Uterine smooth muscle cell (primary cell): ENCODE measurements around the gene ANGPTL5. TPM values are rescaled to one million over a fixed set of nuclear protein-coding genes. Genes with fewer than 3 reads are reported as not detected.

Experiments used
- total RNA-seq: library from RNA; depleted of rRNA; stranded (reverse); fragments of >200 nt; gene quantifications from 2 replicates; pipeline ENCODE4 v1.2.3, GENCODE V29; 2014

The ANGPTL5 gene
- total RNA-seq, result not detected in 2 replicates

GRCh38 chr11:101916422-101916821, at the start of gene ANGPTL5:
TSS of gene ANGPTL5 (minus strand) at chr11:101916522. CDS start at chr11:101907909, 8,613 bp downstream.

DNA sequence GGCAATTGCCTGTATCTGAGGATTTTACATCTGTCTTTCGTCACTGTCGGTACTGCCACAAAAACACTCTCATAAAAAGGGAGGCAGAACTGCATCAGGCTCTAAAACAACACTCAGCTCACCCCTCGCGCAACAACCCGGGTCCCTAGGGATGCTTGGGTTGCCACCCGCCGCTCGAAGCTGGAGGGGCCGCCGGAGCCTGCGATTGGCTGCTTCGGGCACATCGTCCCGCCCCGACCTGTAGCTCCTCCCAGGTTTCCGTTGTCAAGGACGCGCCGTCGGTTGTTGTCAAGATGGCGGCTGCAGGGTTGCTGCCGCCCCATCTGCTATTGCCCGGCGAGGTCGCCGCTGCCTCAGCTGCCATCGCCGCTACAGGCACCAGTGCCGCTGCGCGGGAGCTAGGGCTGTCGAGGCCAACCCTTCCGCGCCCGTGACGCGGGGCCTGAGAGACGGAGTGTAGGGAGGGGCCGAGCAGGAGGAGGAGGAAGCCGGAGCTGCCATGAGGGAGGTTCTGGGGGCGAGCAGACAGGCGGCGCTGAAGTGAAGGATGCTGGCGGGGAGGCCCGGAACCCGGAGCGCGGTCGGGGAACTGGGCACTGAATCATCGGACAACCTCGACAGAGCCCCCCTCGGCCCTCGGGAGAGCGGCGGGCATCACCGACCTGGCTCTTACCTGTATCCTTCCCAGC, 1.4 kb downstream of the ANGPTL5 start, which contains the start of gene CEP126:
TSS of gene CEP126 (plus strand) at position 273 of the 689 bp plus-strand sequence. CDS start at position 548, 275 bp downstream.

Other genes starting within 250 kb of the ANGPTL5 start
- 1.00 and 1.6 TPM in 2 replicates for gene CEP126, start 1.5 kb downstream of the ANGPTL5 start, total RNA-seq
- 5.9 and 7.9 TPM in 2 replicates for gene CFAP300, start 130.9 kb upstream of the ANGPTL5 start, total RNA-seq
- gene YAP1, start 193.9 kb upstream of the ANGPTL5 start, total RNA-seq, result 158 and 240 TPM in 2 replicates